ENCODE results near the gene LIPA.
A peak's percentile ranks its signal among the peaks of the same experiment; 100 is the strongest.

LIPA gene

DNA sequence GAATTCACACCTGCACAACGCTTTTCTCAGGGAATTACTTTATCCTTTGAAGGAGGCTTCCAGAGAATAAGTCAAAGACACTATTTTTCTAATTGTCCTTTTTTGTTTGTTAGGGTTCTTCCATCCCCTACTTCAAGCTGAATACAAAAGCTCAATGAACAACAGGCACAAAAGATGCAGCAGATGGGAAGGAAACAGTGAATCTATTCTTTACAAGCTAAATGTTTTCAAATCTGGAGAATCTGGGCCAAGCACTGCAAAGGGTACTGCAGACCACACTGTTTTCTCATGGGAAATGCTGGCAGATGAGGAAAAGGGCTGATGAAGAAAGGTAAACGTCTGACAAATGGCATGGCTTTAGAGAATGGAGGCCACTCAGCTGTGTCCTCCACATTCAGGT lies 18.5 kb downstream of the LIPA start:
- peaks cover 16% of the 10 kb centered on the region for H3K4me1 ChIP-seq
- H3K9me3 ChIP-seq (ENCODE audit: control insufficient read depth, low read length), result no peaks in the 10 kb centered on the region
- TF ChIP-seq, protein P1, sequence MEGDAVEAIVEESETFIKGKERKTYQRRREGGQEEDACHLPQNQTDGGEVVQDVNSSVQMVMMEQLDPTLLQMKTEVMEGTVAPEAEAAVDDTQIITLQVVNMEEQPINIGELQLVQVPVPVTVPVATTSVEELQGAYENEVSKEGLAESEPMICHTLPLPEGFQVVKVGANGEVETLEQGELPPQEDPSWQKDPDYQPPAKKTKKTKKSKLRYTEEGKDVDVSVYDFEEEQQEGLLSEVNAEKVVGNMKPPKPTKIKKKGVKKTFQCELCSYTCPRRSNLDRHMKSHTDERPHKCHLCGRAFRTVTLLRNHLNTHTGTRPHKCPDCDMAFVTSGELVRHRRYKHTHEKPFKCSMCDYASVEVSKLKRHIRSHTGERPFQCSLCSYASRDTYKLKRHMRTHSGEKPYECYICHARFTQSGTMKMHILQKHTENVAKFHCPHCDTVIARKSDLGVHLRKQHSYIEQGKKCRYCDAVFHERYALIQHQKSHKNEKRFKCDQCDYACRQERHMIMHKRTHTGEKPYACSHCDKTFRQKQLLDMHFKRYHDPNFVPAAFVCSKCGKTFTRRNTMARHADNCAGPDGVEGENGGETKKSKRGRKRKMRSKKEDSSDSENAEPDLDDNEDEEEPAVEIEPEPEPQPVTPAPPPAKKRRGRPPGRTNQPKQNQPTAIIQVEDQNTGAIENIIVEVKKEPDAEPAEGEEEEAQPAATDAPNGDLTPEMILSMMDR (IDR thresholded peaks at IDR 0.05), result no peak
- H3K9ac ChIP-seq, result no peak overlapping the region
- H3K4me3 ChIP-seq (ENCODE audit: low read depth, low read length), result no peak overlapping the region
- no peaks in the 10 kb centered on the region for H3K36me3 ChIP-seq (ENCODE audit: control insufficient read depth, insufficient read depth, low read length)
- no peaks in the 10 kb centered on the region for H3K27me3 ChIP-seq (ENCODE audit: control insufficient read depth, insufficient read depth, low read length)
- H3K27ac ChIP-seq, result no peak overlapping the region
- H3K4me2 ChIP-seq (ENCODE audit: low read length), result no peak overlapping the region
- H2AFZ ChIP-seq, result no peak overlapping the region
- H3K79me2 ChIP-seq, result no peaks in the 10 kb centered on the region

DNA sequence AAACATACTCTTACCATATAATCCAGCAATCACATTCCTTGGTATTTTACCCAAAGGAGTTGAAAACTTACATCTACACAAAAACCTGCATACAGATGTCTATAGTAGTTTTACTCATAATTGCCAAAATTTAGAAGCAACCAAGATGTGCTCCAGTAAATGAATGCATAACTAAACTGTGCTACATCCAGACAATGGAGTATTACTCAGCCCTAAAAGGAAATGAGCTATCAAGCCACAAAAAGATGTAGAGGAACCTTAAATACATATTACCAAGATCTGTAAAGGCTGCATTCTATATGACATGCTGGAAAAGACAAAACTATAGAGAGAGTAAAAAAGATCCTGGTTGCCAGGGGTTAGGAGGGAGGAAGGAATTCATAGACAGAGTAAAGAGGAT lies 22.6 kb downstream of the LIPA start:
- TF ChIP-seq, protein P1 (IDR thresholded peaks at IDR 0.05), result no peak
- Histone ChIP-seq H3K9me3 (ENCODE audit: control insufficient read depth, low read length) (no peaks in the 10 kb centered on the region), H3K27me3 (ENCODE audit: control insufficient read depth, insufficient read depth, low read length) (no peaks in the 10 kb centered on the region), H2AFZ (no peak overlapping the region), H3K79me2 (no peaks in the 10 kb centered on the region), H3K4me3 (ENCODE audit: low read depth, low read length) (no peak overlapping the region), H3K9ac (no peak overlapping the region), H3K4me1 (peaks cover 2% of the 10 kb centered on the region), H3K27ac (no peak overlapping the region), H3K4me2 (ENCODE audit: low read length) (no peak overlapping the region), H3K36me3 (ENCODE audit: control insufficient read depth, insufficient read depth, low read length) (no peaks in the 10 kb centered on the region)

DNA sequence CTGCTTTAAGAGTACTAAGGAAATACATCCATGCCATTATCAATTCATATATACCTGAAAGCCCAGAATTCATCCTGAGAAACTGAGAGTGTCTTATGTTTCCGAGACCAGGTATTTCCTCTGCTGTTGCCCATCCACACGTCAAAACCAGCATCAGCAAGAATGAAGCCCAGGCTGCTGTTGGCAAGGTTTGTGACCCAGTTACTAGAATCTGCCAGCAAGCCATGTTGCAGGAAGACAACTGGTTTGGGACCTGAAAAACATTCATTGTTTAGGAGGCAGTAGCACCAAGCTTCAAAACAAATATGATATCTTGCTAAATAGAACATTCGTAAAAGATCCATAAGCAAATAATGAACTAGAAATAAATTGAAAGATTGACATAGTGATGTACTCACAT lies 23.4 kb downstream of the LIPA start:
- H3K9me3 ChIP-seq (ENCODE audit: control insufficient read depth, low read length), result no peaks in the 10 kb centered on the region
- H3K27ac ChIP-seq, result no peak overlapping the region
- TF ChIP-seq, protein P1 (IDR thresholded peaks at IDR 0.05), result no peak
- no peak overlapping the region for H2AFZ ChIP-seq
- no peak overlapping the region for H3K9ac ChIP-seq
- H3K36me3 ChIP-seq (ENCODE audit: control insufficient read depth, insufficient read depth, low read length), result no peaks in the 10 kb centered on the region
- H3K4me3 ChIP-seq (ENCODE audit: low read depth, low read length), result no peak overlapping the region
- no peaks in the 10 kb centered on the region for H3K27me3 ChIP-seq (ENCODE audit: control insufficient read depth, insufficient read depth, low read length)
- H3K79me2 ChIP-seq, result no peaks in the 10 kb centered on the region
- H3K4me1 ChIP-seq, result no peaks in the 10 kb centered on the region
- H3K4me2 ChIP-seq (ENCODE audit: low read length), result no peak overlapping the region

DNA sequence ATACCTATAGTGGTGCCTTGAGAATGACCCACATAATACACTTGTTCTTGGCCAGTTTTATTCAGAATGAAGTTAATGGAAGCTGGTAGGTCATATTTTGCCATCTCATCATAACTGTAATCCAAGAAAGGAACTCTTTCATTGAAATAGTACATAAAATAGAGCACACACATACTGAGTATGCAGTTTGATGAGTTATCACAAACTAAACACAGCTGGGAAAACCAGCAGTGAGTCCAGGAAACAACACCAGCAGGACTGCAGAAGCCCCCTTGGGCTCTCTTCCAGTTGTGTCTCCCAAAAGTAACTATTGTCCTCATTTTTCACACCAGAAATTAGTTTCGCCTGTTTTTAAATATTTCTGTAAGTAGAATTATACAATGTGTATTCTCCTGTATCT lies 24.7 kb downstream of the LIPA start:
- H3K4me2 ChIP-seq (ENCODE audit: low read length), result no peak overlapping the region
- no peak overlapping the region for H3K4me3 ChIP-seq (ENCODE audit: low read depth, low read length)
- TF ChIP-seq, protein P1 (IDR thresholded peaks at IDR 0.05), result no peak
- H3K36me3 ChIP-seq (ENCODE audit: control insufficient read depth, insufficient read depth, low read length), result no peaks in the 10 kb centered on the region
- no peaks in the 10 kb centered on the region for H3K9me3 ChIP-seq (ENCODE audit: control insufficient read depth, low read length)
- H2AFZ ChIP-seq, result no peak overlapping the region
- no peaks in the 10 kb centered on the region for H3K27me3 ChIP-seq (ENCODE audit: control insufficient read depth, insufficient read depth, low read length)
- no peaks in the 10 kb centered on the region for H3K4me1 ChIP-seq
- no peak overlapping the region for H3K9ac ChIP-seq
- no peak overlapping the region for H3K27ac ChIP-seq
- H3K79me2 ChIP-seq, result no peaks in the 10 kb centered on the region

DNA sequence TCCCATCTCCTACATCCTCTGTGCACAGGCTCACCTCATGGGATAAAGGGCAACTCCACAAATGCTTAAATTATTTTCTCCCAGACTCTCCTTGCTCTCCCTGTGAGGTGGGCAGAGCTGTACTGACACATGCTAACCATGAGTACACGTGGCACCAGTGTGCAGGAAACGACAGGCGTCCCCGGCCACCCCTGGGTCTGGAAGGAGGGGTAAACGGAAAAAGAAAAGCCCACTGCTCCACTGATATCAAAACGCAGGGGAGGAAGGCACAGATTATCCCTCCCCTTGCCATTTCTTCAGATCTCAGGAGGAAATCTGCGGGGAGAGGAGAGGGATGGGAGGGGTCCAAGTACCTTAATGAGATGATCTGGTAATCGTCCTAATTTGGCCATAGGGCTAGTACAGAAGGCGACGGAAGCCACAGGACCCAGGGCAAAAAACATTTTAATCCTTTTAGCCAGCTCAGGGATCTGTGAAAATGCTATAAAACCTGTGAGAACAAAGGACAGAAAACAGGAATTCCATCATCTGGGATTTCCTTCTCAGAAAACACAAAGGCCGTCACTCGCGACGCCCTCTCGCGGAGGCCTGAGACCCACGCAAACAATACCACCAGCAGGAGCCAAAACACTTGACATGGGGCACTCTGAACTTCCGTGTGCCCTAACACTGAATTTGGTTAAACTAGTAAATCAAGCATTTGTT lies 26.7 kb downstream of the LIPA start:
- TF ChIP-seq, protein P1 (IDR thresholded peaks at IDR 0.05), result no peak
- H3K27ac ChIP-seq, result peak overlapping the region; percentile 8

More for the DNA sequence above, 26.7 kb downstream of the LIPA start:
- Histone ChIP-seq H3K27me3 (ENCODE audit: control insufficient read depth, insufficient read depth, low read length) (no peaks in the 10 kb centered on the region), H3K4me2 (ENCODE audit: low read length) (no peak overlapping the region), H3K79me2 (no peaks in the 10 kb centered on the region), H3K36me3 (ENCODE audit: control insufficient read depth, insufficient read depth, low read length) (no peaks in the 10 kb centered on the region), H3K4me3 (ENCODE audit: low read depth, low read length) (no peak overlapping the region), H3K4me1 (no peaks in the 10 kb centered on the region), H2AFZ (no peak overlapping the region), H3K9me3 (ENCODE audit: control insufficient read depth, low read length) (no peaks in the 10 kb centered on the region), H3K9ac (no peak overlapping the region)

Measured in parathyroid adenoma (tissue), 2 donors.